Esophagus squamous epithelium (tissue), 5 donors: ENCODE results near the gene FBXO7. TPM values are rescaled to one million over a fixed set of nuclear protein-coding genes. Genes with fewer than 3 reads are reported as not detected.

Experiments
- DNase-seq: peaks from one replicate; lab custom pipeline; 2025; lab: John Stamatoyannopoulos, UW
- H3K27ac ChIP-seq, 4 donors: fragments of 200-600 bp; sonication (generic); one replicate each; pipeline ENCODE4 v1.5.1; 2016 to 2019; ENCODE audit warnings: mild to moderate bottlenecking in 1 of 4
- H3K27me3 ChIP-seq, 4 donors: fragments of 200-600 bp; sonication (generic); 1 replicate in 3 of 4; 2 replicates in 1 of 4; pipeline versions ENCODE4 v1.5.1 to v1.6.0; 2017 to 2021; ENCODE audit warnings: antibody characterized with exemption in 1 of 4
- H3K36me3 ChIP-seq, 3 donors: fragments of 200-600 bp; sonication (generic); one replicate each; pipeline ENCODE4 v1.5.1; 2016 to 2019
- H3K4me1 ChIP-seq, 3 donors: fragments of 200-600 bp; sonication (generic); one replicate each; pipeline ENCODE4 v1.5.1; 2017 to 2019
- H3K4me3 ChIP-seq, 4 donors: fragments of 200-600 bp; sonication (generic); 1 replicate in 3 of 4; 2 replicates in 1 of 4; pipeline ENCODE4 v1.5.1; 2016 to 2019; ENCODE audit warnings: mild to moderate bottlenecking in 2 of 4, moderate library complexity in 1 of 4
- H3K9me3 ChIP-seq, 3 donors: fragments of 200-600 bp; sonication (generic); one replicate each; pipeline ENCODE4 v1.5.1; 2016 to 2019
- CTCF ChIP-seq, 6 experiments: fragments of 450-650 bp in 4 of 6; fragments of 200-600 bp in 2 of 6; sonication (generic) in 2 of 6; IDR thresholded peaks; one replicate each; pipeline ENCODE4 v1.5.1; 2016 to 2019; ENCODE audit warnings: antibody characterized with exemption in 6 of 6, mild to moderate bottlenecking in 4 of 6, moderate library complexity in 4 of 6
- POLR2A ChIP-seq, 4 donors: fragments of 450-650 bp; IDR thresholded peaks; one replicate each; pipeline ENCODE4 v1.6.1; 2017; ENCODE audit warnings: antibody characterized with exemption in 4 of 4, mild to moderate bottlenecking in 4 of 4, moderate library complexity in 3 of 4
- WGBS, 2 donors: methylation state at CpG; one replicate each; pipeline ENCODE4 v1.1.5; 2018; 5-methylcytosine and 5-hydroxymethylcytosine counted together
- intact Hi-C: fragments of 100-400 bp; cut with DNase I; formaldehyde crosslinking; loops from one replicate; pipeline ENCODE4 v1.15.0; 2022
- total RNA-seq, 4 donors: library from RNA; depleted of rRNA; stranded (reverse); fragments of >200 nt; gene quantifications; one replicate each; pipeline ENCODE4 v1.1.0, GENCODE V29; 2016
- donor health status: DM: yes; HTN: yes; CAD: no.

The FBXO7 gene
- total RNA-seq, 4 donors from 2014 or later, result 31.8 to 67.1 (median 49.6) TPM

- 54 to 69% methylated on average over 7 of the region's 7 CpGs for WGBS, 2 donors
- Histone ChIP-seq H3K36me3 (no peaks in the 10 kb centered on the region), H3K4me3 (no peak overlapping the region), H3K27me3 (peaks cover 0 to 4% (median 0%) of the 10 kb centered on the region in 4 donors), H3K9me3 (no peaks in the 10 kb centered on the region), H3K27ac (peak overlapping the region in 3 of 4 donors; percentile 68 to 75 (median 68)), H3K4me1 (peaks cover 16 to 61% (median 36%) of the 10 kb centered on the region in 3 donors)
- intact Hi-C loops, result loop anchor here (5.0 kb wide), 1 partner anchor 266 kb away; no protein-coding TSS in a partner anchor
- TF ChIP-seq POLR2A (IDR thresholded peaks at IDR 0.05) (no peak), CTCF (IDR thresholded peaks at IDR 0.05) (no peak)
- DNase-seq, result no peak
These were observed 56.6 kb downstream of the FBXO7 start for GRCh38 chr22:32531228-32531627.

GRCh38 chr22:32531931-32532819 lies 57.6 kb downstream of the FBXO7 start:
- H3K27ac ChIP-seq, result peak overlapping the region; percentile 64 to 83 (median 68)
- no peak for TF ChIP-seq CTCF (IDR thresholded peaks at IDR 0.05)
- no peak for TF ChIP-seq POLR2A (IDR thresholded peaks at IDR 0.05)
- H3K4me3 ChIP-seq, result no peak overlapping the region
- DNase-seq, result no peak
- peaks cover 0 to 4% (median 0%) of the 10 kb centered on the region in 4 donors for H3K27me3 ChIP-seq
- WGBS, 2 donors, result 49 to 81% methylated on average over 7 to 9 of the region's 19 CpGs
- intact Hi-C loops, result loop anchor here (5.0 kb wide), 1 partner anchor 265 kb away; no protein-coding TSS in a partner anchor
- peaks cover 16 to 61% (median 36%) of the 10 kb centered on the region in 3 donors for H3K4me1 ChIP-seq
- no peaks in the 10 kb centered on the region for H3K9me3 ChIP-seq
- no peaks in the 10 kb centered on the region for H3K36me3 ChIP-seq

- no peak for DNase-seq
- intact Hi-C loops, result loop anchor here (5.0 kb wide), 1 partner anchor 265 kb away; no protein-coding TSS in a partner anchor
- no peaks in the 10 kb centered on the region for H3K9me3 ChIP-seq
- TF ChIP-seq CTCF (IDR thresholded peaks at IDR 0.05) (no peak), POLR2A (IDR thresholded peaks at IDR 0.05) (no peak)
- no peak overlapping the region for H3K4me3 ChIP-seq
- WGBS, 2 donors, result 65 to 70% methylated on average over 8 to 9 of the region's 10 CpGs
- peaks cover 16 to 61% (median 36%) of the 10 kb centered on the region in 3 donors for H3K4me1 ChIP-seq
- H3K27me3 ChIP-seq, result peaks cover 0 to 4% (median 0%) of the 10 kb centered on the region in 4 donors
- peak overlapping the region; percentile 64 to 83 (median 68) for H3K27ac ChIP-seq
- no peaks in the 10 kb centered on the region for H3K36me3 ChIP-seq
These were observed 58.2 kb downstream of the FBXO7 start for GRCh38 chr22:32532820-32533128.

GRCh38 chr22:32533265-32534111 lies 58.9 kb downstream of the FBXO7 start:
- peak overlapping the region; percentile 64 to 83 (median 68) for H3K27ac ChIP-seq
- H3K4me1 ChIP-seq, result peaks cover 16 to 60% (median 36%) of the 10 kb centered on the region in 3 donors
- WGBS, 2 donors, result 70 to 71% methylated on average over 8 to 13 of the region's 15 CpGs
- no peaks in the 10 kb centered on the region for H3K36me3 ChIP-seq
- peaks cover 0 to 4% (median 0%) of the 10 kb centered on the region in 4 donors for H3K27me3 ChIP-seq
- intact Hi-C loops, result loop anchor here (5.0 kb wide), 1 partner anchor 264 kb away; no protein-coding TSS in a partner anchor
- TF ChIP-seq POLR2A (IDR thresholded peaks at IDR 0.05) (no peak), CTCF (IDR thresholded peaks at IDR 0.05) (no peak)
- no peaks in the 10 kb centered on the region for H3K9me3 ChIP-seq
- no peak for DNase-seq
- no peak overlapping the region for H3K4me3 ChIP-seq
